Keratinocyte (primary cell): ENCODE data around the gene TMC5. TPM values are rescaled to one million over a fixed set of nuclear protein-coding genes. Genes with fewer than 3 reads are reported as not detected.

Experiments used
- DNase-seq: peaks from one replicate; pipeline ENCODE4 v3.0.0-alpha.2; 2011; ENCODE audit warnings: low read depth, missing footprints, low spot score
- FAIRE-seq: peaks from 2 replicates; lab custom pipeline; 2011; peaks lifted over from hg19 to GRCh38; lab: Jason Lieb, UNC
- H2AFZ ChIP-seq: 2 replicates; pipeline ENCODE4 v1.6.0; 2012; ENCODE audit warnings: low read length, control low read depth, inconsistent platforms; ENCODE audit not compliant: control insufficient read depth
- H3K27ac ChIP-seq: 2 replicates; pipeline ENCODE4 v1.5.1; 2011; ENCODE audit warnings: low read length; ENCODE audit not compliant: control insufficient read depth, insufficient read depth
- H3K27me3 ChIP-seq: 3 replicates; pipeline ENCODE4 v1.6.0; 2011; ENCODE audit warnings: low read length; ENCODE audit not compliant: control insufficient read depth, insufficient read depth; ENCODE audit errors: extremely low read depth
- H3K36me3 ChIP-seq, 2 experiments: 2 replicates in 1 of 2; 3 replicates in 1 of 2; pipeline ENCODE4 v1.5.1; 2011; ENCODE audit warnings: low read length in 2 of 2, mild to moderate bottlenecking in 1 of 2; ENCODE audit not compliant: control insufficient read depth in 2 of 2, insufficient read depth in 2 of 2; ENCODE audit errors: extremely low read depth in 1 of 2
- H3K4me1 ChIP-seq: 3 replicates; pipeline ENCODE4 v1.5.1; 2011; ENCODE audit warnings: low read length; ENCODE audit not compliant: control insufficient read depth, insufficient read depth; ENCODE audit errors: extremely low read depth
- H3K4me2 ChIP-seq: 3 replicates; pipeline ENCODE4 v1.6.0; 2011; ENCODE audit warnings: low read depth, low read length; ENCODE audit not compliant: control insufficient read depth, insufficient read depth; ENCODE audit errors: extremely low read depth
- H3K4me3 ChIP-seq, 3 experiments: fragments of 200-600 bp in 1 of 3; sonication (generic) in 1 of 3; 2 replicates in 2 of 3; 3 replicates in 1 of 3; pipeline ENCODE4 v1.5.1; 2011 to 2016; ENCODE audit warnings: low read length in 3 of 3, mild to moderate bottlenecking in 3 of 3, control low read depth in 2 of 3, inconsistent platforms in 1 of 3, low read depth in 1 of 3, mixed read lengths in 1 of 3, mixed run types in 1 of 3, moderate library complexity in 1 of 3; ENCODE audit not compliant: control insufficient read depth in 2 of 3, insufficient read depth in 2 of 3; ENCODE audit errors: extremely low read depth in 1 of 3
- H3K79me2 ChIP-seq: 2 replicates; pipeline ENCODE4 v1.6.0; 2012; ENCODE audit warnings: low read length; ENCODE audit not compliant: control insufficient read depth, insufficient read depth
- H3K9ac ChIP-seq: 3 replicates; pipeline ENCODE4 v1.6.0; 2011; ENCODE audit warnings: low read length; ENCODE audit not compliant: control insufficient read depth, insufficient read depth; ENCODE audit errors: extremely low read depth
- H3K9me1 ChIP-seq: 3 replicates; pipeline ENCODE4 v1.6.0; 2011; ENCODE audit warnings: low read length; ENCODE audit not compliant: control insufficient read depth, insufficient read depth; ENCODE audit errors: extremely low read depth
- H3K9me3 ChIP-seq: 2 replicates; pipeline ENCODE4 v1.5.1; 2012; ENCODE audit warnings: low read depth, low read length; ENCODE audit not compliant: control insufficient read depth
- H4K20me1 ChIP-seq: 3 replicates; pipeline ENCODE4 v1.6.0; 2011; ENCODE audit warnings: low read length; ENCODE audit not compliant: control insufficient read depth, insufficient read depth; ENCODE audit errors: extremely low read depth
- EZH2 ChIP-seq: IDR thresholded peaks from one replicate; pipeline ENCODE4 v1.6.1; 2012; ENCODE audit warnings: inconsistent platforms, mild to moderate bottlenecking, low read length, moderate library complexity
- dilution Hi-C: fragments of 300-500 bp; cut with MboI; formaldehyde crosslinking; loops from one replicate; pipeline ENCODE4 v1.7.0; 2020; ENCODE audit warnings: low sequenced_read_pairs; ENCODE audit not compliant: extremely low pct_ligation_motif_present
- polyA plus RNA-seq, 5 experiments: library from polyadenylated mRNA; depleted of rRNA in 3 of 5; stranded (reverse) in 3 of 5; stranded (forward) in 1 of 5; unstranded in 1 of 5; fragments of >200 nt; gene quantifications; 1 replicate in 1 of 5; 2 replicates in 3 of 5; 3 replicates in 1 of 5; pipeline versions ENCODE4 v1.2.1 to v1.2.3, GENCODE V29; 2011 to 2012; ENCODE audit warnings: missing spikeins in 2 of 5, low read depth in 1 of 5, low replicate concordance in 1 of 5
- TF ChIP-seq, protein P1 (sequence below), 3 experiments: IDR thresholded peaks in 1 of 3; conservative IDR thresholded peaks in 1 of 3; optimal IDR thresholded peaks in 1 of 3; 2 replicates in 2 of 3; 3 replicates in 1 of 3; pipeline versions ENCODE3 to v1.5.1; 2011; ENCODE audit warnings: low read length in 3 of 3, mild to moderate bottlenecking in 3 of 3, moderate library complexity in 2 of 3, control low read depth in 1 of 3, inconsistent platforms in 1 of 3; ENCODE audit not compliant: insufficient read depth in 2 of 3; ENCODE audit errors: extremely low read depth in 1 of 3

TMC5 gene
- polyA plus RNA-seq, 1 donor (not counting 4 experiments of a cell fraction or from before 2014, with no cell fraction given), result 0.18 TPM

DNA sequence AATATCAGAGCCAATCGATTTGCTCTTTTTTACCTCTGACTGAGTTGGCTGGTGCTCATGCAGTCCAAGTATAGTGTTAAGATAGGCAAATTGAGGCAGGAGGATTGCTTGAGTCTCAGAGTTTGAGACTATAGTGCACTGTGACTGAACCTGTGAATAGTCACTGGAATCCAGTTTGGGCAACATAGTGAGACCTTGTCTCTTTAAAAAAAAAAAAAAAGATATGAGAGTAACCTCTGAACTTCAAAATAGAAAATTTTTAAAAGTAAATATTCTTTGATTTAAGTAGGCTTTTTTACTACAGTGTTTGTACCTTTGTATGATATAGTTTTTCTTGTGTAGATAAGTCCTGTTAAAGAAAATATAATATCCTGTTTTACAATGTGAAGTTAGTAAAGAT is 109.5 kb downstream of the TMC5 start:
- Histone ChIP-seq H3K27ac (no peak overlapping the region), H3K4me3 (no peak overlapping the region), H3K9me3 (no peaks in the 10 kb centered on the region), H3K9ac (no peak overlapping the region), H4K20me1 (no peaks in the 10 kb centered on the region), H2AFZ (no peak overlapping the region), H3K4me1 (peaks cover 18% of the 10 kb centered on the region), H3K27me3 (no peaks in the 10 kb centered on the region), H3K79me2 (peaks cover 19% of the 10 kb centered on the region), H3K36me3 (peaks cover 1 to 8% of the 10 kb centered on the region in 2 experiments), H3K9me1 (no peaks in the 10 kb centered on the region), H3K4me2 (no peak overlapping the region)
- DNase-seq (no peak), FAIRE-seq (no peak)
- dilution Hi-C loops, result no loop called here
- no peak for TF ChIP-seq EZH2
- TF ChIP-seq, protein P1, sequence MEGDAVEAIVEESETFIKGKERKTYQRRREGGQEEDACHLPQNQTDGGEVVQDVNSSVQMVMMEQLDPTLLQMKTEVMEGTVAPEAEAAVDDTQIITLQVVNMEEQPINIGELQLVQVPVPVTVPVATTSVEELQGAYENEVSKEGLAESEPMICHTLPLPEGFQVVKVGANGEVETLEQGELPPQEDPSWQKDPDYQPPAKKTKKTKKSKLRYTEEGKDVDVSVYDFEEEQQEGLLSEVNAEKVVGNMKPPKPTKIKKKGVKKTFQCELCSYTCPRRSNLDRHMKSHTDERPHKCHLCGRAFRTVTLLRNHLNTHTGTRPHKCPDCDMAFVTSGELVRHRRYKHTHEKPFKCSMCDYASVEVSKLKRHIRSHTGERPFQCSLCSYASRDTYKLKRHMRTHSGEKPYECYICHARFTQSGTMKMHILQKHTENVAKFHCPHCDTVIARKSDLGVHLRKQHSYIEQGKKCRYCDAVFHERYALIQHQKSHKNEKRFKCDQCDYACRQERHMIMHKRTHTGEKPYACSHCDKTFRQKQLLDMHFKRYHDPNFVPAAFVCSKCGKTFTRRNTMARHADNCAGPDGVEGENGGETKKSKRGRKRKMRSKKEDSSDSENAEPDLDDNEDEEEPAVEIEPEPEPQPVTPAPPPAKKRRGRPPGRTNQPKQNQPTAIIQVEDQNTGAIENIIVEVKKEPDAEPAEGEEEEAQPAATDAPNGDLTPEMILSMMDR (optimal IDR thresholded peaks at IDR 0.05 in 1 of 3, IDR thresholded peaks at IDR 0.05 in 1 of 3, conservative IDR thresholded peaks at IDR 0.05 in 1 of 3; ENCODE audit: extremely low read depth in 1 of 3, insufficient read depth in 2 of 3, low read length in 3 of 3), result no peak

DNA sequence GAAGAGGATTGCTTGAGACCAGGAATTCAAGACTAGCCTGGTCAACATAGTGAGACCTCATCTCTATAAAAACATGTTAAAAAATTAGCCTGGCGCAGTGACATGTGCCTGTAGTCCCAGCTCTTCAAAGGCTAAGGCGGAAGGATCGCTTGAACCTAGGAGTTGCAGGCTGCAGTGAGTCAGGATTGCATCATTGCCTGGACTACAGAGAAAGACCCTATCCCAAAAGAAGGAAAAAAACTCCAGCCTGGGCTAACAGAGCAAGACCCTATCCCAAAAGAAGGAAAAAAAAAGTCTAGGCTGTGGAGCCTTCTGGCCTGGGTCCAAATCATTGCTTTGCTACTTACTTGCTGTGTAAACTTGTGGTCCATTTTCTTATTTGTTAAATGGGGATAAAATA is 111.0 kb downstream of the TMC5 start:
- Histone ChIP-seq H3K4me3 (no peak overlapping the region), H3K36me3 (peaks cover 1 to 8% of the 10 kb centered on the region in 2 experiments), H3K4me2 (no peak overlapping the region), H3K4me1 (peaks cover 14% of the 10 kb centered on the region), H3K9me1 (no peaks in the 10 kb centered on the region), H3K27ac (no peak overlapping the region), H3K79me2 (peaks cover 19% of the 10 kb centered on the region), H3K9ac (no peak overlapping the region), H4K20me1 (no peaks in the 10 kb centered on the region), H3K27me3 (no peaks in the 10 kb centered on the region), H3K9me3 (no peaks in the 10 kb centered on the region), H2AFZ (no peak overlapping the region)
- DNase-seq (no peak), FAIRE-seq (no peak)
- TF ChIP-seq, protein P1 (optimal IDR thresholded peaks at IDR 0.05 in 1 of 3, IDR thresholded peaks at IDR 0.05 in 1 of 3, conservative IDR thresholded peaks at IDR 0.05 in 1 of 3; ENCODE audit: extremely low read depth in 1 of 3, insufficient read depth in 2 of 3, low read length in 3 of 3), result no peak
- TF ChIP-seq EZH2, result no peak
- dilution Hi-C loops, result no loop called here
